Mesendoderm (in vitro differentiated cells): Measurements from ENCODE around the gene PPP2R5C.
A peak's percentile ranks its signal among the peaks of the same experiment; 100 is the strongest.

Source experiments
- DNase-seq: peaks from one replicate; pipeline ENCODE4 v3.0.0; 2013
- H2AK5ac ChIP-seq: 2 replicates; pipeline ENCODE4 v1.6.1; 2013; ENCODE audit warnings: low read length, inconsistent platforms
- H2BK120ac ChIP-seq: 2 replicates; pipeline ENCODE4 v1.6.1; 2013; ENCODE audit warnings: low read depth, mild to moderate bottlenecking, low read length, moderate library complexity, mixed read lengths
- H2BK15ac ChIP-seq: replicated peaks from 2 replicates; pipeline ENCODE4 v1.6.1; 2013; ENCODE audit warnings: low read depth, mild to moderate bottlenecking, moderate library complexity
- H2BK5ac ChIP-seq: 2 replicates; pipeline ENCODE4 v1.6.1; 2013; ENCODE audit warnings: low read length, inconsistent platforms
- H3K18ac ChIP-seq: 2 replicates; pipeline ENCODE4 v1.6.1; 2013; ENCODE audit warnings: mild to moderate bottlenecking, low read length, mixed read lengths
- H3K23ac ChIP-seq: one replicate; pipeline ENCODE4 v1.6.1; 2013; ENCODE audit warnings: low read length
- H3K27ac ChIP-seq: 2 replicates; pipeline ENCODE4 v1.5.1; 2013; ENCODE audit warnings: low read depth, mild to moderate bottlenecking, inconsistent platforms, low read length, moderate library complexity
- H3K27me3 ChIP-seq: 2 replicates; pipeline ENCODE4 v1.6.1; 2013; ENCODE audit warnings: low read length, control low read depth, mild to moderate bottlenecking, inconsistent platforms; ENCODE audit not compliant: insufficient read depth, poor library complexity
- H3K36me3 ChIP-seq: 2 replicates; pipeline ENCODE4 v1.6.1; 2013; ENCODE audit warnings: low read length, inconsistent platforms; ENCODE audit not compliant: control insufficient read depth, insufficient read depth
- H3K4ac ChIP-seq: one replicate; pipeline ENCODE4 v1.6.1; 2013; ENCODE audit warnings: low read depth, mild to moderate bottlenecking, low read length, moderate library complexity
- H3K4me1 ChIP-seq: 2 replicates; pipeline ENCODE4 v1.6.1; 2013; ENCODE audit warnings: low read depth, low read length, inconsistent platforms; ENCODE audit not compliant: control insufficient read depth
- H3K4me2 ChIP-seq: 2 replicates; pipeline ENCODE4 v1.6.1; 2013; ENCODE audit warnings: low read length
- H3K4me3 ChIP-seq: 2 replicates; pipeline ENCODE4 v1.5.1; 2013; ENCODE audit warnings: mild to moderate bottlenecking, low read length
- H3K56ac ChIP-seq: one replicate; pipeline ENCODE4 v1.6.1; 2013; ENCODE audit warnings: low read length
- H3K79me1 ChIP-seq: 2 replicates; pipeline ENCODE4 v1.6.1; 2013; ENCODE audit warnings: low read length, inconsistent platforms
- H3K79me2 ChIP-seq: 2 replicates; pipeline ENCODE4 v1.6.1; 2013; ENCODE audit warnings: mild to moderate bottlenecking, low read length; ENCODE audit not compliant: control insufficient read depth, insufficient read depth
- H3K9ac ChIP-seq: 2 replicates; pipeline ENCODE4 v1.6.1; 2013; ENCODE audit warnings: low read length, inconsistent platforms
- H4K5ac ChIP-seq: one replicate; pipeline ENCODE4 v1.6.1; 2013; ENCODE audit warnings: low read length
- H4K8ac ChIP-seq: one replicate; pipeline ENCODE4 v1.6.1; 2013; ENCODE audit warnings: low read depth, mild to moderate bottlenecking, control low read depth, low read length, moderate library complexity
- WGBS: extraction: QIAGEN DNeasy Blood & Tissue Kit; methylation state at CpG from one replicate; pipeline ENCODE4 v1.1.7; 2013; ENCODE audit warnings: low lambda C conversion rate, missing lambda C conversion rate; ENCODE audit not compliant: insufficient coverage; ENCODE audit errors: extremely low coverage; 5-methylcytosine and 5-hydroxymethylcytosine counted together

Gene PPP2R5C

DNA sequence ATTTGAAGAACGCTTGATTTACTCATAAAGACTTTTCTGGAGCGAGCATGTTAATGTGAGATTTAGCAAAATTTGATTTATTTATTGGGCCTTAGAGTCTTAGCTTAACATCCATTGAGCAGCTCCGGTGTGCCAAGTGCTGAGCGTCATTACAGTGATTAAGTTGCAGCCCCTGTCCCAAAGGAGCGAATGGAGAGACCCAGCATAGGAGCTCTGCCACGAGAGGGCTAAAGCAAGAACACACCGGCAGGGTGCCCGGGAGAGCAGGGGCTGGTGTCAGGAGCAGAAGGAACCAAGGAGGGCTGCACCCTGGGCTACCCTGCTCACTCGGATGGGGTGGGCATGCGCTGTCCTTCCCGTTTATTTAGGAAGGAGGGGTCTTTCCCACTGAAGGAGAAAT is 50.6 kb downstream of the PPP2R5C start:
- H4K8ac ChIP-seq, result no peak overlapping the region
- H3K23ac ChIP-seq, result no peak overlapping the region
- no peak overlapping the region for H3K27ac ChIP-seq
- H2BK120ac ChIP-seq, result no peak overlapping the region
- peaks cover 49% of the 10 kb centered on the region for H3K79me2 ChIP-seq
- no peaks in the 10 kb centered on the region for H3K36me3 ChIP-seq
- no peak overlapping the region for H3K18ac ChIP-seq
- H4K5ac ChIP-seq, result no peak overlapping the region
- peak overlapping the region; percentile 11 for H3K56ac ChIP-seq
- H3K4me3 ChIP-seq, result no peak overlapping the region
- peaks cover 23% of the 10 kb centered on the region for H3K79me1 ChIP-seq
- no peak overlapping the region for H3K9ac ChIP-seq
- H3K4ac ChIP-seq, result no peak overlapping the region
- H2BK15ac ChIP-seq, result no peak overlapping the region
- H2BK5ac ChIP-seq, result no peak overlapping the region
- no CpG with 5 or more reads among the region's 11 CpGs for WGBS
- peaks cover 3% of the 10 kb centered on the region for H3K4me1 ChIP-seq
- H3K27me3 ChIP-seq, result no peaks in the 10 kb centered on the region
- no peak overlapping the region for H3K4me2 ChIP-seq
- DNase-seq, result peak; percentile 21
- H2AK5ac ChIP-seq, result no peak overlapping the region

DNA sequence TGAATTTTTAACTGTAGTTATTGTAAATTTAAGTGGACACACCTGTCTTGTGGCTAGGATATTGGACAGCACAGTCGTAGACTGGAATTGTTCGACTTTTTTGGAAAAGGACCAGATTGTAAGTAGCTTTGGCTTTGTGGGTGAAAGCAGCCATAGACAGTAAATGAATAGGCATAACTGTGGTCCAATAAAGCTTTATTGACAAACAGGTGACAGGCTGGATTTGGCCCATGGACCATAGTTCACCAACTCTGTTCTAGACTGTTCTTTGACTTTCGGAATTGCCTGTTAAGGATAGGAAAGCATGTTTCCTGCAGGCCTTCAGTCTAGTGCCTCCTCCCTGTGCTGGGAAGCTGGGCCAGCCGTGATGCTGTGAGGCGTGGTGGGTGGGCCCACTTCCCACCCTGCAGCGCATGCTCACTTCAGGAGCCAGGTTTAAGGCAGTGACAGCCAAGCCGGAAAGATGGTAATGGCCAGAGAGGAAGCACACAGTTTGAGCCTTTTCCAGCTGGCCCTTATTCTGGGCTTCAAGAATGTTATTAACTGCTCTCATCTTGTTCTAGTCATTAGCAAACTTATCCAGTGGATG is 51.8 kb downstream of the PPP2R5C start:
- no peaks in the 10 kb centered on the region for H3K27me3 ChIP-seq
- no CpG with 5 or more reads among the region's 7 CpGs for WGBS
- H2AK5ac ChIP-seq, result no peak overlapping the region
- peaks cover 54% of the 10 kb centered on the region for H3K79me2 ChIP-seq
- no peak overlapping the region for H3K27ac ChIP-seq
- H3K18ac ChIP-seq, result no peak overlapping the region
- H4K8ac ChIP-seq, result no peak overlapping the region
- no peak overlapping the region for H3K4me2 ChIP-seq
- no peak overlapping the region for H3K4ac ChIP-seq
- H3K79me1 ChIP-seq, result peaks cover 27% of the 10 kb centered on the region
- no peak overlapping the region for H2BK5ac ChIP-seq
- no peak overlapping the region for H4K5ac ChIP-seq
- H2BK120ac ChIP-seq, result no peak overlapping the region
- peaks cover 3% of the 10 kb centered on the region for H3K4me1 ChIP-seq
- no peak overlapping the region for H2BK15ac ChIP-seq
- H3K23ac ChIP-seq, result no peak overlapping the region
- no peak overlapping the region for H3K9ac ChIP-seq
- no peak overlapping the region for H3K4me3 ChIP-seq
- H3K56ac ChIP-seq, result no peak overlapping the region
- no peaks in the 10 kb centered on the region for H3K36me3 ChIP-seq
- DNase-seq, result no peak

DNA sequence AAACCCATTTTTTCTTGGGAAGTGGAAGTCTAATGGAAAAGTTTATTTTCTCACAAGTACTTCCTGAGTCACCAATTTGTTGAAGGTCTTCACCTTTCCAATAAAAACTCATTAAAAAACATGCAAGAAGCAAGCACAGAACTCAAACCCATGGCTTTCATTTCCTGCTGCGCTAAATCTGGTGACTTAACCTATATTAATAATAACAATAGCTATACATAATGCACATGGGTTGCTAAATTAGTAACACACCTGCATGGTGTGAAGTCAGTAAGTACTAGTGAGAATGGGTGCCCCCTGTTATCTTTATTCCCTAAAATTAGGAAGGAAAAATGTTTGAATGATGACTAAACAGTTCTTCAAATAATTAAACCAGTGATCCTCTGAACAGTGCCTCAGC is 52.3 kb downstream of the PPP2R5C start:
- H3K27ac ChIP-seq, result no peak overlapping the region
- no peak overlapping the region for H4K8ac ChIP-seq
- H3K4ac ChIP-seq, result no peak overlapping the region
- H2BK15ac ChIP-seq, result no peak overlapping the region
- H2BK120ac ChIP-seq, result no peak overlapping the region
- peaks cover 3% of the 10 kb centered on the region for H3K4me1 ChIP-seq
- H2BK5ac ChIP-seq, result no peak overlapping the region
- H3K18ac ChIP-seq, result no peak overlapping the region
- no peak overlapping the region for H2AK5ac ChIP-seq
- no CpG with 5 or more reads among the region's 1 CpG for WGBS
- H3K56ac ChIP-seq, result no peak overlapping the region
- H3K9ac ChIP-seq, result no peak overlapping the region
- no peak overlapping the region for H3K4me2 ChIP-seq
- DNase-seq, result no peak
- no peaks in the 10 kb centered on the region for H3K27me3 ChIP-seq
- peaks cover 55% of the 10 kb centered on the region for H3K79me2 ChIP-seq
- no peak overlapping the region for H4K5ac ChIP-seq
- H3K4me3 ChIP-seq, result no peak overlapping the region
- H3K79me1 ChIP-seq, result peaks cover 27% of the 10 kb centered on the region
- no peak overlapping the region for H3K23ac ChIP-seq
- no peaks in the 10 kb centered on the region for H3K36me3 ChIP-seq

DNA sequence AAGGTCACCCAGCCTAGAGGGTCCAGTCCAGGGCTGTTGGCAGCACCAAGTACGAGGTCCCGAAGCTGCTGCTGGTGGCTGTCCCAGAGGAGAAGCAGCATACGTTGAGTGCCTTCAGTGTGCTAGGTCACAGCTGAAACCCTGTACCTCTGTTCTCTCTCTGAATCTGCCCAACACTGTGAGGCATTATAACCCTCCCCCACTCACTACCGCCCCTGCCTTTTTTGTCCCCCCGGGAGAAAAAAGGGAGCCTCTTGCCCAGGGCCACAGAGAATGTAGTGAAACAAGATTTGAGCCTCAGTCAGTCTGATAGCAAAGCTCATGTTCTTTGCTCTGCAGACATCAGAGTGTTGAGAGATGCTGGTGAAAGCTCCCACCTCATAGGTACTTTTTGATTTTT is 53.4 kb downstream of the PPP2R5C start:
- no peak overlapping the region for H3K23ac ChIP-seq
- WGBS, result no CpG with 5 or more reads among the region's 5 CpGs
- H3K79me1 ChIP-seq, result peaks cover 33% of the 10 kb centered on the region
- H3K4ac ChIP-seq, result no peak overlapping the region
- no peak overlapping the region for H3K4me3 ChIP-seq
- H3K36me3 ChIP-seq, result no peaks in the 10 kb centered on the region
- no peak overlapping the region for H3K27ac ChIP-seq
- H4K5ac ChIP-seq, result no peak overlapping the region
- peaks cover 63% of the 10 kb centered on the region for H3K79me2 ChIP-seq
- no peak for DNase-seq
- H2AK5ac ChIP-seq, result no peak overlapping the region
- H3K9ac ChIP-seq, result no peak overlapping the region
- no peak overlapping the region for H2BK5ac ChIP-seq
- no peaks in the 10 kb centered on the region for H3K27me3 ChIP-seq
- no peak overlapping the region for H2BK15ac ChIP-seq
- H3K18ac ChIP-seq, result no peak overlapping the region
- no peak overlapping the region for H4K8ac ChIP-seq
- no peak overlapping the region for H3K56ac ChIP-seq
- H3K4me2 ChIP-seq, result no peak overlapping the region
- H2BK120ac ChIP-seq, result no peak overlapping the region
- H3K4me1 ChIP-seq, result peaks cover 3% of the 10 kb centered on the region

DNA sequence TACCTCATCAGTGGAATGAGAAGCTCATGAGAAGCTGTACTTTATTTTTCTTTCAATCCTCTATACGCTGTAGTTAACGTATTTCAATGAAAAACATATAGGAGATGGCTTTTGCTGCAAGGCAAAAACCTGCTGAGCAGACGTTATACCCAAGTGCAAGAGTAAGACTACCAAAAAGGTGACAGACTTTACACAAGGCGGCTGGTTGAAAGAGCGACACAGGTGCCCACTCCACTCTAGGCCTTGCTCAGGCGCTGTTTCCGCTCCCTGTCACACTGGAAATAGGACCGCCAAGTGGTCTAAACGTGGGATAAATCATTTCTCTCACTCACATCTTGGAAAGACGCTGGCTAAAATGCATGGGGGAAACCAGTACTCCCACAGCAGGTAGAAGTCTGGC is 54.5 kb downstream of the PPP2R5C start:
- H4K5ac ChIP-seq, result no peak overlapping the region
- peaks cover 36% of the 10 kb centered on the region for H3K79me1 ChIP-seq
- H3K18ac ChIP-seq, result no peak overlapping the region
- H2BK120ac ChIP-seq, result no peak overlapping the region
- no peak overlapping the region for H3K4me3 ChIP-seq
- no peak overlapping the region for H3K56ac ChIP-seq
- no peak overlapping the region for H3K4me2 ChIP-seq
- H3K27ac ChIP-seq, result no peak overlapping the region
- no CpG with 5 or more reads among the region's 10 CpGs for WGBS
- peaks cover 2% of the 10 kb centered on the region for H3K4me1 ChIP-seq
- no peak overlapping the region for H3K9ac ChIP-seq
- no peak overlapping the region for H3K23ac ChIP-seq
- peaks cover 66% of the 10 kb centered on the region for H3K79me2 ChIP-seq
- H2AK5ac ChIP-seq, result no peak overlapping the region
- H2BK5ac ChIP-seq, result no peak overlapping the region
- no peak overlapping the region for H2BK15ac ChIP-seq
- H4K8ac ChIP-seq, result no peak overlapping the region
- H3K4ac ChIP-seq, result no peak overlapping the region
- DNase-seq, result no peak
- no peaks in the 10 kb centered on the region for H3K27me3 ChIP-seq
- H3K36me3 ChIP-seq, result no peaks in the 10 kb centered on the region

DNA sequence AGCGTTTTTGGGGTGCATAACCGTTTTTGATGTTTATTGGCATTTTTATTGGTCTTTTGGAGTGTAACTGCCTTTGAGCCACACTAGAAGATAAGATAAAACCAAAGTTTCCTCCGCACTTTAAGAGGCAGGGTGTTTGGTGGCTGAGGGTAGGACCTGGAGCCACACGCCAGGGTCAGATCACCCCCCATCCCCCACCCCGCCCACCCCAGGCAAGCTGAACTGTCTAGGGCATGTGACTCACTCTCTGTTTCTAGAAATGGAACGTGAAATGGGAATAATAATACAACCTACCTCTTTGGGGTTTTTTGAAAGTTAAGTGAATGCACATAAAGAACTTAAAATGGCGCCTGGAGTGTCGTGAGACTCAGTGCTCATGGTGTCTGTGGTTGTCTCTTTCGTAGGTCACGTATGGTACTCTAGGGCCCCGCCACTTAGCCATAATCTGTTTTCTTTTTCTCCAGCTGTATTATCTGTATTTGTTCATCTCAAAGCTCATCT is 56.0 kb downstream of the PPP2R5C start:
- no peak overlapping the region for H2BK5ac ChIP-seq
- H3K27ac ChIP-seq, result no peak overlapping the region
- H3K9ac ChIP-seq, result no peak overlapping the region
- no peak overlapping the region for H4K8ac ChIP-seq
- no peak overlapping the region for H3K4me2 ChIP-seq
- no peak overlapping the region for H3K23ac ChIP-seq
- H2BK120ac ChIP-seq, result no peak overlapping the region
- H3K18ac ChIP-seq, result no peak overlapping the region
- H3K27me3 ChIP-seq, result no peaks in the 10 kb centered on the region
- DNase-seq, result no peak
- H3K4me1 ChIP-seq, result no peaks in the 10 kb centered on the region
- no peak overlapping the region for H4K5ac ChIP-seq
- no peak overlapping the region for H3K4me3 ChIP-seq
- no peaks in the 10 kb centered on the region for H3K36me3 ChIP-seq
- H2AK5ac ChIP-seq, result no peak overlapping the region
- H3K79me1 ChIP-seq, result peaks cover 35% of the 10 kb centered on the region
- H3K79me2 ChIP-seq, result peaks cover 55% of the 10 kb centered on the region
- no peak overlapping the region for H3K4ac ChIP-seq
- H2BK15ac ChIP-seq, result no peak overlapping the region
- WGBS, result no CpG with 5 or more reads among the region's 11 CpGs
- no peak overlapping the region for H3K56ac ChIP-seq
